NCI-H226 (cell line): ENCODE results near the gene ZNF300.
"Not testable (repeated sequence)": the region's sequence is repeated elsewhere in the genome, so short reads cannot be mapped to it uniquely, and the experiment has no call there.

ENCODE experiments used
- DNase-seq: peaks from one replicate; pipeline ENCODE4 v3.0.0-alpha.2; 2015

Gene ZNF300

DNA sequence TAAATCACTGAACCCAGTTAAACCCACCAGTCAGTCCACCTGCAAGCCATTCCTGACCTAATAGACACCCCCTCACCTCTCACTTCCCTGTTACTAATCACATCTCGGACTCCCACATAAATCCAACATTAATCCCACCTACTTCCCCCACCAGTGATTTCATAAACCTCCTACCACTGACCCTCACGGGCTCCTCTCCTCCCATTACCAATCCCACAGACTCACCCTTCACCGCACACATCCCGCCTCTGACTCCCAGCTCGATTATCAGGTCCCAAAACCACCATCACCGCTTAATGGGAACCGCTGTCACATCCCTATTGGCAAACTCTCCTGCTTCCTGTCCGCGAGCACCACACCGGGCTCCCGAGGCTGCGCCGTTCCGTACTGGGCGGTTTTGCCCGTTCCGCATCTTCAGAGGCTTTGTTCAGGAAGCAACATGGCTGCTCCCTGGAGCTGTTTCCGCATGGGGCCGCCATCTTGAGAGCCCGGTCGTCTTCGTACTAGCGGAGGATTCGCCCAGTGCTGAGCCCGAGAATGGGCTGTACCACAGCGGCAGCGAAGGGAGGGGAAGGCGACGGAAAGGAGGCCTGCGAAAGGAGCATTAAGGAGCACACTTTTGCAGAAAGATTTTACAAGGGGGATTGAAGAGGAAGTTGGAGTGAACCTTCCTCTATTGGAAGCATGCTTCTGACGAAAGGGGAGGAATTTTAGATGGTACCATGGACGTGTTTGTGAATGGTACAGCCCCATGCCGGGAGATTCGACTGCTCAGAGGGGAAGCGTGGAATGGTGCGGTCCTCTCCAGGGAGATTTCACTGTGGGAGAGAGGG is at the start of gene ZNF300:
ZNF300 (minus strand) TSS at position 502 of the 833 bp plus-strand sequence. CDS start 1,825 bp downstream, outside the sequence.
- DNase-seq: peak; percentile 8

- no peak for DNase-seq
These were observed 43.8 kb upstream of the ZNF300 start for GRCh38 chr5:150948539-150948938.

- no peak for DNase-seq
These were observed 41.6 kb upstream of the ZNF300 start for GRCh38 chr5:150946351-150946905.

GRCh38 chr5:150945947-150946346 is 41.2 kb upstream of the ZNF300 start:
- DNase-seq: no peak

- no peak for DNase-seq
These were observed 40.7 kb upstream of the ZNF300 start for GRCh38 chr5:150945486-150945885.

GRCh38 chr5:150931368-150931965 is 26.7 kb upstream of the ZNF300 start:
- no peak for DNase-seq

DNA sequence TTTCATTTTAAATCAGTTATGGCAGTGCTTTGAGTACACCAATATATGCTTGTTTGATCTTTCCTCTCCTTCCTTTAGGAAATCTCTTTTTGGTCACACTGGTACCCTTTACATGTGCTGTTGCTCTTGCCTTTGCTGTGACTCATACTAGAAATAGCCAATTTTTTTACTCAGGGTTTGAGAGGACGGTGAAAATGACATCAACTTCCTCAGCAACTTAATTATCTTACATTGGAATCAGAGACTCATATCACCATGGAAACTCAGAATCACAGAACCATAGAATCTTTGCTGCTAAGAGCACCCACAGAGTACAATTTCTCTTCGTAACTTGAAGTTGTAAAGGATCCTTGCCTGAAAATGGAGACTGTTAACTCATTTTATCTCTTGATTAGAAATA is 13.8 kb upstream of the ZNF300 start:
- peak; percentile 5 for DNase-seq

DNA sequence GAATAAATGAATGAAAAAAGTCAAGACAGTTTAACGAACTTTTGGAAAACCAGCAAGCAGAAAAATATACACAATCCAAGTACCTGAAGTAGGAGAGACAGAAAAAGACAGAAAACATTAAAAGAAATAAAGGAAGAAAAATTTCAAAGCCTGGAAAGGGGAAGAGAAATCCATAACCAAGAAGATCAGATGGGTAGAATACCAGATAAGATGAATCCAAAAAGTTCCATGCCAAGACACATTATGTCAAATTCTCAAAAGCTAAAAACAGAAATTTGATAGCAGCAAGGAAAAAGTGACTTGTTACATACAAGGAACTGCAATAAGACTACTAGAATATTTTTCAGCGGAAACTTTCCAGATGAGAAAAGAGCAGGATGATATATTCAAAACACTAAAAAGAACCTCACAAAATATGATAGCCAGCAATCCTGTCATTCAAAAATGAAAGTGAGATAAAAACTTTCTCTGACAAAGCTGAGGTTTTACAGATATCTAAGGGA is 7.6 kb upstream of the ZNF300 start:
- no peak for DNase-seq

- no peak for DNase-seq
These were observed 518 bp upstream of the ZNF300 start for GRCh38 chr5:150905312-150905683.

DNA sequence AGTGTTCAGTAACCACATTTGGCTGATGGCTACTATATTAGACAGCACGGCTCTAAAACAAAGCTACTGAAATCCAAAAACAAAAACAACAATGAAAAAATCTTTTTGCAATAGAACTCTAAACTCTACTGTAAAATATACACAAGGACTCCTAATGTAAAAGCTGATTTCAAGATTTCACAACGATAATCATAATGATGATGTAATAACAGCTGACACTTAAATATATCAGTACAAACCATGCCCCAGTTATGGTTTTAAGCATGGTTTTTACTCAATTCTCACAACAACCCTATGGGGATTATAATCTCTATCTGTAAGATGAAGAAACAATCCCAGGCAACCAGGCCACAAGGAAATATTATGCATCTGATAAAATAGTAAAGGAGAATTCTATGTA is 3.3 kb downstream of the ZNF300 start:
- no peak for DNase-seq

- DNase-seq: no peak
These were observed 9.1 kb downstream of the ZNF300 start for GRCh38 chr5:150895431-150896428.

GRCh38 chr5:150879358-150879757 is 25.4 kb downstream of the ZNF300 start:
- DNase-seq: no peak

DNA sequence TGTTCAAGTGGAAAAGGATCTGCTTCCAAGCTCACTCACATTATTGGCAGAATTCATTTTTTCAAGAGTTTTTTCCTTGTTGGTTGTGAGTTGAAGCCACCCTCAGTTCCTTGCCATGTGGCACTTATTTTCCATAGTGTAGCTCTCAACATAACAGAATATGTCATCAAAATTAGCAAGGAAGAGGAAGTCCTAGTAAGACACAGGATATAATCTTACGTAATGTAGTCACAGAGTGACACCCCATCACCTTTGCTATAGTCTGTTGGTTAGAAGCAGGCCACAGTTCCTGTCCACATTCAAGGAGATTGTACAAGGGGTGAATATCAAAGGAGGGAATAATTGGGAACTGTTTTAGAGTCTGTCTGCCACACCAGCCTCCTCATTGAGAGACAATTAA is 42.7 kb downstream of the ZNF300 start:
- no peak for DNase-seq

- no peak for DNase-seq
These were observed 44.4 kb downstream of the ZNF300 start for GRCh38 chr5:150860246-150860821.

DNA sequence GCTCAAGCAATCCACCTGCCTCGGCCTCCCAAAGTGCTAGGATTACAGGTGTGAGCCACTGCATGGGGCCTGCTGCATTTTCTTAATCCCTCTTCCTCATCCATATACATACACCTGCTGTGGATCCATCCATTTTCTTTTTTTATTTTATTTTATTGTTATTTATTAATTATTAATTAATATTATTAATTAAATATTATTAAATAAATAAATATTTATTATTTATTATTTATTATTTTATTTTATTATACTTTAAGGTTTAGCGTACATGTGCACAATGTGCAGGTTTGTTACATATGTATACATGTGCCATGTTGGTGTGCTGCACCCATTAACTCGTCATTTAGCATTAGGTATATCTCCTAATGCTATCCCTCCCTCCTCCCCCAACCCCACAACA is 48.1 kb downstream of the ZNF300 start:
- DNase-seq: not testable (repeated sequence)

DNA sequence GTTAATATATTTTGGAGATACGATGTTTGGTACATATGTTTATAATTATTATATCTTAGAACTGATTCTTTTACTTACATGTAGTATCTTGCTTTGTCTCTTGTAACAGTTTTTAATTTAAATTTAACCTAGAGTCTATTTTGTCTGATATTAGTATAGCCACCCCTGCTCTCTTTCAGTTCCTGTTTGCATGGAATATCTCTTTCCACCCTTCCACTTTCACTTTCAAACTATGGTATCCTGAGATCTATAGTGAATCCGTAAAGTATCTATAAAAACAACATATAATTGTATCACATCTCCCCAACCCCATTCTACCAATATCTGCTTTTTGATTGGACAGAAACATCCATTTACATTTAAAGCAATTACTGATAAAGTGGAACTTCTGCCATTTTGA is 51.2 kb downstream of the ZNF300 start:
- DNase-seq: no peak

DNA sequence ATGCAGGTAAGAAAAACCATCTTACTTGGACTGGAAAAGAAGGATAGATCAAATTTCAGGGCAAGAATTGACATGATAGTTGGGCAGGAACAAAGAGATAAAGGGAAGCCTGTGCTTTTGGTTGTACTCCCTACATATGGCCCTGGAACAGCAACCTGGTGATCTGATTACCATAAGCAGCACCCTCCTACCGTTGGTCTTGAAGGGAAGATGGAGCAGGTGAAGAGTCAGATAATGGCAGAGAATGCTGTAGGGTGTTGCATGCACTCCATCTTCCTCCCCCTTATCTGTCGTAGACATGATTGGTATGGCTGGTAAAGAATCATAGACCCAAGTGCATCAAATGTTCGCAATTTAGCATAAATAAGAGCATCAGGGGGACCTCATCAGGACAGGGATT is 53.7 kb downstream of the ZNF300 start:
- DNase-seq: no peak

DNA sequence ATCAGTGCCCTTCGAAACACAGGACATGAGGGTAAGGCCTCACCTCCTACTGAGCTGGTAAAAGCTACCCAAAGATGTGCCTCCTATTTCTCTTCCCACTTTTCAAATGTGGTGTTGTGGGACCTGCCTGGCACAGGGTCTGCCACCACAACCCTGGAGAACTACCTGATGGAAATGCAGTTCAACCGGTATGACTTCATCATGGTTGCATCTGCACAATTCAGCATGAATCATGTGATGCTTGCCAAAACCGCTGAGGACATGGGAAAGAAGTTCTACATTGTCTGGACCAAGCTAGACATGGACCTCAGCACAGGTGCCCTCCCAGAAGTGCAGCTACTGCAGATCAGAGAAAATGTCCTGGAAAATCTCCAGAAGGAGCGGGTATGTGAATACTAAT is 56.5 kb downstream of the ZNF300 start:
- DNase-seq: no peak

GRCh38 chr5:150847334-150847695 is 57.5 kb downstream of the ZNF300 start:
- no peak for DNase-seq

DNA sequence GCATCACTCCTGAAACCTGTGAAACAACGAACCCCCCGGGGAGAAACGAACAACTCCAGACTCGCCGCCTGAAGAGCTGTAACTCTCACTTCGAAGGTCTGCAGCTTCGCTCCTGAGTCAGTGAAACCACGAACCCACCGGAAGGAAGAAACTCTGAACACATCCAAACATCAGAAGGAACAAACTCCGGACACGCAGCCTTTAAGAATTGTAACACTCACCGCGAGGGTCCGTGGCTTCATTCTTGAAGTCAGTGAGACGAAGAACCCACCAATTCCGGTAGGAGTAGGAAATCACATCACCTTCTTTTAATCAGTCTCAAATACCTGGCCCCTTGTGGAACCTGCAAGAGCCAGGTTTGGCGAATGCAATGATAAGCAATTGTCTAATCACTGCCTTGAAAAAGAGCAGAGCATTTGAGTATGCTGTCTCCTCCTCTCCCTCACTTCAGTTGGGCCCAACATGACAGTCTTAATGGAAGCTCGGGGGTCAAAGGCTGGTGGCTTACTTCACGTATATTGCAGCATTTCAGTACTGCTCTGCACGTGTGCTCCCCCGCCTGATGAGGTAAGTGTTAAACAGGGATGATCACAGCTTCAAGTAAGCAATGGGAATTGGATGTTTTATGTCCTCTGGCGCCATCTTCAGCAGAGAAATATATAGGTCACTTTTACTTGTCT is 58.0 kb downstream of the ZNF300 start:
- DNase-seq: peak; percentile 71

GRCh38 chr5:150846308-150846653 is 58.5 kb downstream of the ZNF300 start, which contains the start of gene IRGM:
IRGM (plus strand) TSS chr5:150846521; CDS start chr5:150848124, 1,603 bp downstream.
- DNase-seq: not testable (repeated sequence)
